Measurements from ENCODE around the gene MARCKS. TPM values are rescaled to one million over a fixed set of nuclear protein-coding genes. Genes with fewer than 3 reads are reported as not detected.

Gene MARCKS
- total and polyA plus RNA-seq, 2 donors (not counting 3 experiments of a cell fraction or from before 2014, with no cell fraction given) = 59.5 to 315 TPM

DNA sequence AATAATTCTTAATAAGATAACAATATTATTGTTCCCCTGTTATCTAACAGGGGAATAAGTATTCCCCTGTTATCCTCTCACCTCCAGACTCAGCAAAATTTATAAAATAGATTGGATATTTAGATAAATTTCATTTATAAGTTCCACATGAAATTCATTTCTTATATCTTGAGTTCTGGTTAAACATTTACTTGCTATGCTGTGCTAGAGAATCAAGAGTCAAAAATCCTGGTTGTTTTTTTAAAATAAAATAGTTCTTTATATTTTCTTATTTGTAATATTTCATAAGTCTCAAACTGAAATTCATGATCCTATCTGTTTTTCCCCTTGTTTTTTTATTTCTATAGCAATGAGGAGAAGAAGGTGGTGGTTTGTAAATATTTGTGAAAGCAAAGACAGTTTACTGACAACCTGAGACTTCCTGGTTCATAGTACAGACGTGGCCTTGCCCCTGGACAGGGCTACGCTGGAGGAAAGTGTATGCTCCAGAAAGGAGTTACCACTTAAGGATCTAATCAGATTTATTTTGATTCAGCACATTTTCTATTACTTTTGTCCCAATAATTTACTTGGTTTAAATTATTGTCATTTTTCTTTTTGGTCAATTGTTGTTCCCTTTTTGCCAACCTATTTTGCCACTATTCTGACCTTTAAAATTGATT lies 37.8 kb upstream of the MARCKS start:
- H3K4me3 ChIP-seq (replicated peaks in 1 of 3; ENCODE audit: insufficient read depth in 1 of 3, low read depth in 1 of 3, low read length in 3 of 3) = no peak overlapping the region
- intact Hi-C loops (cut with micrococcal nuclease) = no loop called here
- H2AFZ ChIP-seq (ENCODE audit: low read depth, low read length) = no peak overlapping the region
- no peak overlapping the region for H3K4me2 ChIP-seq (ENCODE audit: insufficient read depth, low read length)
- no peaks in the 10 kb centered on the region for H3K9me3 ChIP-seq (replicated peaks; ENCODE audit: control insufficient read depth, insufficient read depth, low read length)
- CTCF ChIA-PET = no interaction called here
- H3K27ac ChIP-seq (ENCODE audit: insufficient read depth, low read depth, low read length) = no peak overlapping the region
- no peaks in the 10 kb centered on the region for H3K9me1 ChIP-seq (replicated peaks; ENCODE audit: control insufficient read depth, extremely low read depth, insufficient read depth, low read length)
- dilution Hi-C loops (cut with MboI; ENCODE audit: extremely low pct_ligation_motif_present, low sequenced_read_pairs) = no loop called here
- TF ChIP-seq, protein P1, sequence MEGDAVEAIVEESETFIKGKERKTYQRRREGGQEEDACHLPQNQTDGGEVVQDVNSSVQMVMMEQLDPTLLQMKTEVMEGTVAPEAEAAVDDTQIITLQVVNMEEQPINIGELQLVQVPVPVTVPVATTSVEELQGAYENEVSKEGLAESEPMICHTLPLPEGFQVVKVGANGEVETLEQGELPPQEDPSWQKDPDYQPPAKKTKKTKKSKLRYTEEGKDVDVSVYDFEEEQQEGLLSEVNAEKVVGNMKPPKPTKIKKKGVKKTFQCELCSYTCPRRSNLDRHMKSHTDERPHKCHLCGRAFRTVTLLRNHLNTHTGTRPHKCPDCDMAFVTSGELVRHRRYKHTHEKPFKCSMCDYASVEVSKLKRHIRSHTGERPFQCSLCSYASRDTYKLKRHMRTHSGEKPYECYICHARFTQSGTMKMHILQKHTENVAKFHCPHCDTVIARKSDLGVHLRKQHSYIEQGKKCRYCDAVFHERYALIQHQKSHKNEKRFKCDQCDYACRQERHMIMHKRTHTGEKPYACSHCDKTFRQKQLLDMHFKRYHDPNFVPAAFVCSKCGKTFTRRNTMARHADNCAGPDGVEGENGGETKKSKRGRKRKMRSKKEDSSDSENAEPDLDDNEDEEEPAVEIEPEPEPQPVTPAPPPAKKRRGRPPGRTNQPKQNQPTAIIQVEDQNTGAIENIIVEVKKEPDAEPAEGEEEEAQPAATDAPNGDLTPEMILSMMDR (IDR thresholded peaks at IDR 0.05; ENCODE audit: extremely low read depth in 1 of 2, insufficient read depth in 1 of 2, low read depth in 1 of 2, low read length in 2 of 2) = no peak
- no peak for TF ChIP-seq POLR2AphosphoS5 (IDR thresholded peaks at IDR 0.05; ENCODE audit: insufficient read depth, low read depth, low read length)
- TF ChIP-seq MYC (IDR thresholded peaks at IDR 0.05; ENCODE audit: low read depth, low read length) = no peak
- TF ChIP-seq FOS (IDR thresholded peaks at IDR 0.05; ENCODE audit: borderline replicate concordance, insufficient read depth, low read length) = no peak
- BruUV-seq (replicated peaks) = no TSS peak
- no peaks in the 10 kb centered on the region for H3K27me3 ChIP-seq (ENCODE audit: control insufficient read depth in 2 of 2, insufficient read depth in 2 of 2, low read length in 2 of 2)
- H3K4me1 ChIP-seq (ENCODE audit: control insufficient read depth, extremely low read depth, insufficient read depth, low read length) = no peaks in the 10 kb centered on the region
- H3K36me3 ChIP-seq (ENCODE audit: control insufficient read depth in 2 of 2, extremely low read depth in 1 of 2, insufficient read depth in 2 of 2, low read length in 2 of 2) = no peaks in the 10 kb centered on the region
- H4K20me1 ChIP-seq (replicated peaks; ENCODE audit: control insufficient read depth, extremely low read depth, insufficient read depth, low read length) = no peaks in the 10 kb centered on the region
- no peak for FAIRE-seq
- H3K9ac ChIP-seq (replicated peaks; ENCODE audit: extremely low read depth, insufficient read depth, low read length) = no peak overlapping the region
- POLR2A ChIA-PET = no interaction called here
- H3K79me2 ChIP-seq (ENCODE audit: control insufficient read depth, insufficient read depth, low read length) = no peaks in the 10 kb centered on the region
- no peak for DNase-seq (ENCODE audit: low read depth, low spot score)

DNA sequence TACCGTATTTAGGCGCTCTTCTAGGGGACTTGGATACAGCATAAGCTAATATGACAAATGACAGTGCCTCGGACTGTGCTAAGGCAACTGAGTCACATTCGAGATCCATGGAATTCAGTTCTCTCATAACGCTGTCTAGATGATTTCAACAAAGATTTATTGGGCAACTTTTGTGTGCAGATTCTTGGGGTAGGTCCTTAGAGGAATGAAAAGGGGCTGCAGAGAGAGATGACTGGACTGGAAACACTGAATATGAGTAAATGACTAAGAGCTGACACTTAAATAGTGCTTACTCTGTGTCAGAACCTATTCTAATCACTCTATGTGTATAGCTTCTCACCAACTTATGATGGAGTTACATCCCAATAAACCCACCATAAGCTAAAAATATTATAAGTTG lies 36.4 kb upstream of the MARCKS start:
- intact Hi-C loops (cut with micrococcal nuclease) = no loop called here

More for the DNA sequence above, 36.4 kb upstream of the MARCKS start:
- dilution Hi-C loops (cut with MboI; ENCODE audit: extremely low pct_ligation_motif_present, low sequenced_read_pairs) = no loop called here
- Histone ChIP-seq H3K27ac (ENCODE audit: insufficient read depth, low read depth, low read length) (no peak overlapping the region), H3K27me3 (ENCODE audit: control insufficient read depth in 2 of 2, insufficient read depth in 2 of 2, low read length in 2 of 2) (no peaks in the 10 kb centered on the region), H3K9me3 (replicated peaks; ENCODE audit: control insufficient read depth, insufficient read depth, low read length) (no peaks in the 10 kb centered on the region), H2AFZ (ENCODE audit: low read depth, low read length) (no peak overlapping the region), H3K4me3 (replicated peaks in 1 of 3; ENCODE audit: insufficient read depth in 1 of 3, low read depth in 1 of 3, low read length in 3 of 3) (no peak overlapping the region), H3K36me3 (ENCODE audit: control insufficient read depth in 2 of 2, extremely low read depth in 1 of 2, insufficient read depth in 2 of 2, low read length in 2 of 2) (no peaks in the 10 kb centered on the region), H3K9ac (replicated peaks; ENCODE audit: extremely low read depth, insufficient read depth, low read length) (no peak overlapping the region), H3K4me2 (ENCODE audit: insufficient read depth, low read length) (no peak overlapping the region), H3K79me2 (ENCODE audit: control insufficient read depth, insufficient read depth, low read length) (no peaks in the 10 kb centered on the region), H4K20me1 (replicated peaks; ENCODE audit: control insufficient read depth, extremely low read depth, insufficient read depth, low read length) (no peaks in the 10 kb centered on the region), H3K9me1 (replicated peaks; ENCODE audit: control insufficient read depth, extremely low read depth, insufficient read depth, low read length) (no peaks in the 10 kb centered on the region), H3K4me1 (ENCODE audit: control insufficient read depth, extremely low read depth, insufficient read depth, low read length) (no peaks in the 10 kb centered on the region)
- TF ChIP-seq POLR2AphosphoS5 (IDR thresholded peaks at IDR 0.05; ENCODE audit: insufficient read depth, low read depth, low read length) = no peak
- no peak for TF ChIP-seq POLR2A (IDR thresholded peaks at IDR 0.05; ENCODE audit: low read depth, low read length)
- TF ChIP-seq, protein P1 (IDR thresholded peaks at IDR 0.05; ENCODE audit: extremely low read depth in 1 of 2, insufficient read depth in 1 of 2, low read depth in 1 of 2, low read length in 2 of 2) = no peak
- no peak for TF ChIP-seq JUN (IDR thresholded peaks at IDR 0.05; ENCODE audit: borderline replicate concordance, insufficient read depth, insufficient read length, low read depth)
- TF ChIP-seq GATA2 (IDR thresholded peaks at IDR 0.05; ENCODE audit: insufficient read depth, insufficient read length, low read depth, low read length) = no peak
- TF ChIP-seq FOS (IDR thresholded peaks at IDR 0.05; ENCODE audit: borderline replicate concordance, insufficient read depth, low read length) = no peak
- no peak for TF ChIP-seq MYC (IDR thresholded peaks at IDR 0.05; ENCODE audit: low read depth, low read length)
- TF ChIP-seq, protein P2, sequence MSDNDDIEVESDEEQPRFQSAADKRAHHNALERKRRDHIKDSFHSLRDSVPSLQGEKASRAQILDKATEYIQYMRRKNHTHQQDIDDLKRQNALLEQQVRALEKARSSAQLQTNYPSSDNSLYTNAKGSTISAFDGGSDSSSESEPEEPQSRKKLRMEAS (IDR thresholded peaks at IDR 0.05; ENCODE audit: insufficient read depth, insufficient read length) = no peak
- TF ChIP-seq EZH2 (IDR thresholded peaks at IDR 0.05; ENCODE audit: borderline replicate concordance, low read depth, low read length, severe bottlenecking) = no peak
- ChIA-PET CTCF (interaction anchor here (0.9 to 1.0 kb wide), 2 partner anchors 9 to 35 kb away, joined by 4 read pairs; no protein-coding TSS in a partner anchor), POLR2A (no interaction called here)
- FAIRE-seq (no peak), DNase-seq (ENCODE audit: low read depth, low spot score) (no peak)
- no TSS peak for BruUV-seq (replicated peaks)

Measured in endothelial cell of umbilical vein (primary cell).